ENCODE measurements around the gene RBBP5.

GRCh38 chr1:205056956-205057568 is 64.7 kb downstream of the RBBP5 start:
- TF ChIP-seq CTCF (IDR thresholded peaks at IDR 0.05; ENCODE audit: poor library complexity, severe bottlenecking) (no peak), SMC3 (conservative IDR thresholded peaks at IDR 0.05; ENCODE audit: poor library complexity) (no peak), REST (IDR thresholded peaks at IDR 0.05; ENCODE audit: borderline replicate concordance) (no peak), EP300 (conservative IDR thresholded peaks at IDR 0.05; ENCODE audit: poor library complexity, severe bottlenecking) (no peak), MXI1 (conservative IDR thresholded peaks at IDR 0.05; ENCODE audit: poor library complexity, severe bottlenecking) (no peak), EZH2 (IDR thresholded peaks at IDR 0.05; ENCODE audit: borderline replicate concordance, insufficient read depth, low read length, poor library complexity, severe bottlenecking) (no peak), POLR2AphosphoS5 (IDR thresholded peaks at IDR 0.05) (no peak)

Measured in neural cell (in vitro differentiated cells).